Activated effector memory CD4-positive, alpha-beta T cell treated with anti-CD3 and anti-CD28 coated beads, Interleukin-2, amount 50 U/mL, for 16 hours (primary cell): ENCODE data around the gene METTL23.

Experiments used
- DNase-seq: peaks from one replicate; pipeline ENCODE4 v3.0.0-alpha.2; 2020

METTL23 gene

GRCh38 chr17:76726776-76727718 is at the start of gene METTL23:
Gene METTL23 (plus strand): TSS chr17:76726839. CDS start chr17:76729711, 2,872 bp downstream.
- no peak for DNase-seq

- no peak for DNase-seq
Measured at GRCh38 chr17:76677406-76677805, 49.2 kb upstream of the METTL23 start.

GRCh38 chr17:76678330-76678729 is 48.3 kb upstream of the METTL23 start:
- DNase-seq = peak; percentile 71

GRCh38 chr17:76679239-76679638 is 47.4 kb upstream of the METTL23 start:
- DNase-seq = no peak

- peak; percentile 83 for DNase-seq
Measured at GRCh38 chr17:76681222-76682137, 45.2 kb upstream of the METTL23 start.

- no peak for DNase-seq
Measured at GRCh38 chr17:76682296-76682695, 44.3 kb upstream of the METTL23 start.

- DNase-seq = no peak
Measured at GRCh38 chr17:76683011-76683755, 43.5 kb upstream of the METTL23 start.

- no peak for DNase-seq
Measured at GRCh38 chr17:76683921-76684745, 42.5 kb upstream of the METTL23 start.

- DNase-seq = no peak
Measured at GRCh38 chr17:76684756-76685155, 41.9 kb upstream of the METTL23 start.

GRCh38 chr17:76685366-76685765 is 41.3 kb upstream of the METTL23 start:
- no peak for DNase-seq

GRCh38 chr17:76685846-76686245 is 40.8 kb upstream of the METTL23 start:
- no peak for DNase-seq

- no peak for DNase-seq
Measured at GRCh38 chr17:76686538-76687297, 39.9 kb upstream of the METTL23 start.

GRCh38 chr17:76687298-76688164 is 39.1 kb upstream of the METTL23 start:
- DNase-seq = no peak

- no peak for DNase-seq
Measured at GRCh38 chr17:76688165-76688622, 38.4 kb upstream of the METTL23 start.

- DNase-seq = no peak
Measured at GRCh38 chr17:76689859-76690258, 36.8 kb upstream of the METTL23 start.

- no peak for DNase-seq
Measured at GRCh38 chr17:76690596-76691280, 35.9 kb upstream of the METTL23 start.

GRCh38 chr17:76691379-76692191 is 35.1 kb upstream of the METTL23 start:
- no peak for DNase-seq

- DNase-seq = no peak
Measured at GRCh38 chr17:76695059-76695831, 31.4 kb upstream of the METTL23 start.
